M059J (cell line): ENCODE results near the gene PSPN. TPM values are rescaled to one million over a fixed set of nuclear protein-coding genes. Genes with fewer than 3 reads are reported as not detected.
A peak's percentile ranks its signal among the peaks of the same experiment; 100 is the strongest.

Experiments used
- DNase-seq: peaks from one replicate; pipeline ENCODE4 v3.0.0-alpha.2; 2012; ENCODE audit warnings: low read depth
- total RNA-seq: library from RNA; depleted of rRNA; stranded (reverse); fragments of >200 nt; shearing (Covaris generic); gene quantifications from 2 replicates; pipeline ENCODE4 v1.2.3, GENCODE V29; 2014; rRNA removed

PSPN gene, protein sequence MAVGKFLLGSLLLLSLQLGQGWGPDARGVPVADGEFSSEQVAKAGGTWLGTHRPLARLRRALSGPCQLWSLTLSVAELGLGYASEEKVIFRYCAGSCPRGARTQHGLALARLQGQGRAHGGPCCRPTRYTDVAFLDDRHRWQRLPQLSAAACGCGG
- 1.2 and 1.3 TPM in 2 replicates for total RNA-seq

DNA sequence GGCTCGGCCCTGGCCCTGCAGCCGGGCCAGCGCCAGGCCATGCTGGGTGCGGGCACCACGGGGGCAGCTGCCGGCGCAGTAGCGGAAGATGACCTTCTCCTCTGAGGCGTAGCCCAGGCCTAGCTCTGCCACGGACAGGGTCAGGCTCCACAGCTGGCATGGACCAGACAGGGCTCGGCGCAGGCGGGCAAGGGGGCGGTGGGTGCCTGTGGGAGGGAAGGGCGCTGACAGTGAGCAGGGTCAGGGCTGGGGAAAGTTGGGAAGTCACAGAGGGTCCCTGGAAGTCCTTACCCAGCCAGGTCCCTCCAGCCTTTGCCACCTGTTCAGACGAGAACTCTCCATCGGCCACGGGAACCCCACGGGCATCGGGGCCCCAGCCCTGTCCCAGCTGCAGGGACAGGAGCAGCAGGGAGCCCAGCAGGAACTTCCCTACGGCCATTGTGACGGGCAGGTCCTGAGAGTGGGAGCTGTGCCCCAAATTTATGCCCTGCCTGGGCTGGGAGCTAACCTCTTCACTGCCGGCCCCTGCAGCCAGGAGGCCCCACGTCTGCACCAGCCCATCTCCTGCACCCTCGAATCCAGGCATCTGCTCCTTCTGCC, at the start of gene PSPN:
Gene PSPN, minus strand, starts transcription at position 523 of the 600 bp plus-strand sequence. Its CDS starts 84 bp downstream, at position 439.
- DNase-seq, result no peak

DNA sequence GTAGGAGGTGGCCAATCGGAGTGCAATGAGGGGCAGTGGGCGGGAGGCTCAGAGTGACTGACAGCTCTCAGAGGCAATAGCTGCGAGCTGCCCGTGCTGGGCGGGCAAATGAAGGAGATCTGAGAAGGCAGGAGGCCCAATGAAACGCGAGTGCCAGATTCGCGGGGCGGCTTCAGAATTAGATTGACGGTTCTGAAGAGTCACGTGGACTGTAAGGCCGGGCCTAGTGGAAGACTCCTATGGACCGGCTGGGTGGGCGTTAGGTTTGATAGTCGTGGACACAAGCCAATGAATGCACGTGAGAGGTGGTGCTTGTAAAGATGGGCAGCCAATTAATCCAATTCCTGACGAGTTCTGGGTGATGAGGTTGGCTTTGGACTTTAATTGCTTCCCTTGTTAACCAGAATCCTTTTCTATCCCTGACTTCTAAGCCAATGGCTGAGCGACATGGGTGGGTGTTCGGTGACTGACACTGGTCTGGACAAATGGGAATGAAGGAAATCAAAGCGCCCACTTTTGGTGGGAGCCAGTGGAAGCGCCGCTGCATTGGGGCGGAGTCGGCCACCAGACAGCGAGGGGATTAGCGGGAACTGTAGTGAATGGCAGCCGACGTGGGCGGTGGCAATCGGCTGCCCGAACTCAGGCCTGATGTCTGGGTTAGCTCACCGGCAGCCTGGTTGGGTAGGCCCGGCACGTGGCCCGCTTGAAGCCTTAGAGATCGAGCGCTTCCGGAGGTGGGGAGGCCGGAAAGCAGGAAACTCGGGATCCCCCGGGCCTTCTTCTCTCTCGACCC, 49.4 kb upstream of the PSPN start:
- peak; percentile 100 for DNase-seq

DNA sequence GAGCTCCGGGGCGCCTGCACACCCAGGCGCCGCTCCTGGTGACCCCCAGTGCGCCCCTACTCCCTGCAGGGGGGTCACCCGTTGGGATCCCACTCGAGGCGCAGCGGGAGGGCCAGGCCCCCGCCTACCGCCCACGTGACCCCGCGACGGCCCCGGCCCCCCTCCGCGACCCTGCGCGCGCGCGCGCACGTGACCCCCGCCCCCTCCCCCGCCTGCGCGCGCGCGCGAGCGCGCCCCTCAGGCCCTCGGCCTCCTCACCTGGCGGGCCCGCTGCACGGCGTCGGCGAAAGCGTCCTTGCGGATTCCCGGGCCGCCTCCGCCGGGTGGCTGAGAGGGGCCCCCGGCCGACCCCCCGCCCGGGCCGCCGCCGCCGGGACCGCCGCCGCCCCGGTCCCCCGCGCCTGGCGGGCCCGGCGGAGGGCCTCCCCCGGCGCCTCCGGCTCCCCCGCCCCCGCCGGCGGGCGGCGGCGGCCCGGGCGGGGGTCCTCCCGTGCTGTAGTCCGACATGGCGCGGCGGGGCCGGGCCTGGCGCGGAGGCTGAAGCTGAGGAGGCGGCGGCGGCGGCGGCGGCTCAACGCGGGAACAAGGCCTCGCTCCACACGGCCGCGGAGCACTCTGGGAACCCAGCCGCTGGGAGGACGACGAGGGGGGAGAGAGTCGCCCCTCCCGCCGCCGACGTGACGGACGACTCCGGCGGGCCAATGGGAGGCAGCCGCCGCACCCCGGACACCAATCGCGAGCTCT, 48.6 kb upstream of the PSPN start, which contains the start of gene KHSRP:
Gene KHSRP, minus strand, starts transcription at position 617 of the 744 bp plus-strand sequence. Its CDS starts 110 bp downstream, at position 507.
- DNase-seq, result no peak

DNA sequence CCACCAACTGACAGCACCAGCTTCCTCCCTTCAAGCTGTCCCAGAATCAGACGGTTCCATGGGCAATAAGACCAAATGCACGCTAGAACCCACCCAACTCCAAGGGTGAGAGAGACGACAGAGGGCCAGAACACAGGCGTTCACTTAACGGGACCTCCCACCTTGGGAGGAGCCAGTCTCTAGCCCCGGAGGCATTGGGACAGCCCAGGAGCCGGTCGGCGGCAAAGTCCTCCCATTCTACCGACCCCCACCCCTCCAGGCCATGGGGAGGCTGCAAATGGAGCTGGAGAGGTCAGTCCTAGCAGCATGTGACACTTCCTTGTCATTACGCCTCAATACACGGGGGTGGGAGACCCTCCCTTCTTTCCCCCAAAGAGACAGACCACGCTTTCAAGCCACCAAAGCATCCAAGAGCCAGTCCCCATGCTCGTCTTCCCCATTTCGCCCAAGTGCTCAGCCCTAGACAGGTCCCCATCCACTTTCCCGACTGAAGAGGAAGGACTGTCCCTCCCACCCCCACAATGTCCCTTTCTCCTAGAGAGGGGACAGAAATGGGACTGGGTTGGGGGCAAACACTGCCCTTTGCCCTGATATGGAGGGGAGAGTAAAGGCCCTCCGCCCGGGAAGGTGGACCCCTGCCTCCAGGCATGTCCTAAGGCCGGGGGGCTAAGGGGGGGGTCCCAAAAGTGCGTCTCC, 47.9 kb upstream of the PSPN start:
- peak; percentile 56 for DNase-seq

DNA sequence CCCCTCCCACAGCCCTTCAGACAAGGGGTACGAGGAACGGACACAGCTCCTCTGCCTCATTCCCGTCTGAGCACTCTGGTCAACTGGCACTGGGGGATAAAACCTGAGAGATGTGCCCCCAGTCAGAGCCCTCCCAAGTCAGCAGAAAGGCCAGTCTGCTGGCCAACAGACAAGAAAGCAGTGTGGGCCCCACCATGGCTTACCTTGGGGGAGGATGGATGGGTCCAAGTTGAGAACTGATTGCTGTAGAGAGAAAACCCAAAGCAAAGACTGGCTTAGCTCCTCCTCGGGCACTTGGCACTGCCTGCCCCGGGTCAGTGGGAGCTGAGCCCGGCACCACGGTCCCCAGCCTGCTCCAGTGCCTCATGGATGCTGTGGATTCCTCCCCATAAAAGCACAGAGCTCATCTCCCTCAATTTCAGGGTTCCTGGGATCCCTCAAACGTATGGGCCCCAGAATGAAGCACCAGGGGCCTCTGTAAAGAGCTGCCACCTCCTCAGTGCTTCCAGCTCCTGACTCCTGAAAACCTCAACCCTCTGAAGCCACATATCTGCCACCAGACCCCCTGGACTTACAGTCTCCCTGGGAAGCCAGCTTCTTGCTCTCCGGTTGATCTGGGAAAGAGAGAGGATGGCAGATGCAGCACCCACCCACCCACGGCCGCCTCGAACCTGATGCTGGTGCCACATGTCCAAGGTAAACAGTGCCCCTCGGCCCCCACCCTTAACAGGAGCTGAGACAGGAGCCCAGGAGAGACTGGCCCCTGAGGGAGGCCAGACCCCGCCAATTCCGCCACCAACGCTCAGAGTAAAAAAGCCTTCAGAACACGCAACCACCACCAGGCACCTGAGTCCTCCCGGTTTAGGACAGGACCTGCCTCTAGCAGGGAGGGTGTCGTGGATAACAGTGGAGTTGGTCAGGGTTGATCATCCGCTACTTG, 45.6 kb upstream of the PSPN start:
- DNase-seq, result no peak

DNA sequence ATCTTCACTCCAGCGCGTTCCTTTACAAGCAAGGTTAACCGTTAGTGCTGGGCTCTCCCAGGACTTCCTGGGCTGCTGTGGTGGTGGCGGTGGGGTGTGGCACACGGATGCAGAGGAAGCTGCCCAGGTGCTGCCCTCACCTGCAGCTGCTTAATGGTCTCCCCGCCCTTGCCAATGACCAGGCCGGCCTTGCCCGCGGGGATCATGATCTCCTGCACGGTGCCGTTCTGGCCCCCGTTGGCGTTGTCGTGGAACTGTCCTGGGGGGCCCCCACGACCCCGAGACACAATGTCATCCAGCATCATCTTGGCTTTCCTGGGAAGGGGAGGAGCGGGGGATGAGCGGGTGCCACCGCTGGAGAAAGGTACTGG, 42.8 kb upstream of the PSPN start:
- no peak for DNase-seq

DNA sequence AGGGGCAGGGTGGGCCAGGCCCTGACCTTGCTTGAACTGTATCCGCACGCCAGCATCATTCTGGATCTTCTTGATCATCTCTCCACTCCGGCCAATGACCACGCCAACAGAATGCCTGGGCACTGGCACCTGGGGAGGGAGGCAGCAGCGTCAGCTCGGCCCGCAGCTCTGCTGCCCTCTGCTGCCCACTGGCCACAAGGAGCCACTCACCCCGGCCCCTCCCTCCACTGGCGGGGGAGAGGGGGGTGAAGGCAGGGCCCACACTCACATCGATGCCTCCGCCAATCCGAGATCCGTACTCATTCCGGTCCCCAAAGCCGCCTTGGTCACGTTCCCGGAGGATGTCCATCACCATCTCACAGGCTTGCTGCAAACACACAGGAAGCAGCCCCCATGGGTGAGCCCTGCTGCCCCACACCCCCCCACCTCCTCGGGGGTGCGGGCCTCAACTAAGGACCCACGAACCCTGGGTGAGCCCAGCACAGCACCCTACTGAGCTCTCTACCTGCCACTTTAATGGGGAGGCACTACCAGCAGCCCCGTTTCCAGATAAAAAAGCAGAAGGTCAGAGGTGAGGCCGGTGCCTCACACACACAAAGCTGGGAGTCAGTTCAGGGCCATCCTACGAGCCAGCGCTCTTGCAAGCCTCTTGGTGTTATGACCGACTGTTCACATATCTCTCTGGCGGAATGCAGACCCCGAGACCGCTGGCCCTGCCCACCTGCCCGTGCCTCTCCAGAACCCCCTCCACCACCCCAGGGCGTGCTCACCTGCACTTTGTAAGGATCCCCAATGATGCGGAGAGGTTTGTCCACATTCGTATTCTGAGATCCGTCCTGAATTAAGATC, 42.2 kb upstream of the PSPN start:
- DNase-seq, result no peak

DNA sequence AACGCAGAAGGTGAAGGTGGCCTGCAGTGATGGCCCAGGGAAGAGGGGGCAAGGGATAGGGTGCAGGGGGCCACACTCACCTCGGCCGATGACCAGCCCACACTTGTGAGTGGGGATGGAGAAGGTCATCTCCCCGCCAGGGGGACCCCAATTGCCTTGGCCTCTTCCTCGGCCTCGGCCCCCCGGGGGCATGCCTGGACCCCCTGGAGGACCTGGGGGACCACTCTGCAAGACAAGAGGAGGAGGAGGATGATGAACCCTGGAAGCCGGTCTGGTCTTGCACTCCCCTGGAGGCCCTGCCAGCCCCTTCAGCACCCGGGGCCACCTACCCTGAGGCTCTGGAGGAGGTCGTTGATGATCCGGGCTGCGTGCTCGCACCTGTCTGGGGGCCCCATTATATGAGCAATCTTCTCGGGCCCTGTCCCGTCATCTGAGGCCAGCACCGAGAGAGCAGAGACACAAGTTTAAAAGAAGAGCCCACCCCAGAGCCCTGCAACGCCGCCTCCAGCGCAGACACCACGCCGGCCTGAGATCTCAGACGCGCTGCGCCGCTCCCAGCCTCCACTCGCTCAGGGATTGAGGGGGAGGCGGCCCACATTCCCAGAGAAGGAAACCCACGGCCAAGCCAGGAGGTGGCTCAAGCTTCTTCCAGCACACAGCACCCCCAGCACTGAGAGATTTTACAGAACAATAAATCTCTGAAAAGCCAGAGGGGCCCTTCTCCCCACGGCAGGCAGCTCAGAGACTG, 41.1 kb upstream of the PSPN start:
- no peak for DNase-seq

DNA sequence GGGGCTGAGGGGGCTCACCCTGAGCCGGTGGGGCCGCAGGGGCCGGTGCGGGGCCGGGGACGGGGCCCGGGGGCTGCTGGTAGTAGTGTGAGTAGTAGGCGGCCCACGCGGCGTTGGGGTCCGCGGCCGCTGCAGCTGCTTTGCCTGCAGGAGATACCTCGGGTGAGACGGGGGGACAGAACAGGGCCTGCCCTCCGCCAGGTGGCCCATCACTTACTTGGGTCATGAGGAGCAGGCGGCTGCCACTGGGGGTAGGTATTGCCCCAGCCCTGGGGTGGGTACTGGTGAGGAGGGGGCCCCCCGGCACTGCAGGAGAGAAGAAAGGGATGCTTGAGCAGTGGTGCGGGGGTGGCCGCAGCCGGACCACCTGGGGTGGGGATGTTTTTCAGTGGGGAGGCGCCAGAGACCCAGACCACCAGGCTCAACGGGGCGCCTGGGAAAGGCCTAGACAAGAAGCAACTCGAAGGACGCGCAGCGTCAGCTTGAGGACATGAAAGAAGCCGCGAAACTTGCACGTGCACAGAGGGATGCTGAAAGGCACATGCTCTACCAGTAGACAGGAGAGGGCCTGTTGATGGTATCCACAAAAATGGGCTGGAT, 40.0 kb upstream of the PSPN start:
- no peak for DNase-seq

DNA sequence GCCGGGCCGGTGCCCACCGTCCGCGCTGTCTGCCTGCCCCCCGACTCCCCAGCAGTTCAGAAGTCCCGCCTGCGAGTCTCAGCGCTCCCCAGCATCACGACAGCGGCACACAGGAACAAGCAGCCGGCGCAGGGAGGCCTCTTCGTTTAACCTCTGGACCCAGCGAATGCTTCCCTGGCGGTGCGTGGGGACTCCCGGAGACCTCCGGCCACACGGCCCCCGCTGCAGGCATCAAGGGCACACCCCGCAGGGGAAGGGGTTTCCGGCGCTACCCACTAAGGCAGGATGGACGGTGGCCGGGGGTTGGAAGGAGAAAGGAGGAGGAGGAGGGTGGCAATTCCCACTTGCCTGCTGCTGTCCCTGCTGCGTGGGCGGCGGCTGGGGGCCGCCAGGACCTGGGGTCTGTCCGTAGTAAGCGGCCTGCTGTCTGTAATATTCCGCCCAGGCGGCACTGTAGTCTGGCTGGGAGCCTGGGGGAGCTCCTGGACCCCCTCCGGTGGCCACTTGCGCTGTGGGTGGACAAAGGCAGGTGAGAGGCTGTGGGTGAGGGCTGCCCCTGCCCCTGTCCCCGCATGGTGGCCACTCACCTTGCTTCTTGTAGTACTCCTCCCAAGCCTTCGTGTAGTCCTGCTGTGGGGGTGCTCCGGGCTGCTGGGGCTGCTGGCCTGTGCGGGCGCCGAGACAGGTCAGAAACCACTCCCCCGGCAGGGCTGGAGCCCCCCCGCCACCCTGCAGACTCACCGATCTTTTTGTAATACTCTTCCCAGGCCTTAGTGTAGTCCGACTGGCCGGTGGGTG, 39.3 kb upstream of the PSPN start:
- no peak for DNase-seq

DNA sequence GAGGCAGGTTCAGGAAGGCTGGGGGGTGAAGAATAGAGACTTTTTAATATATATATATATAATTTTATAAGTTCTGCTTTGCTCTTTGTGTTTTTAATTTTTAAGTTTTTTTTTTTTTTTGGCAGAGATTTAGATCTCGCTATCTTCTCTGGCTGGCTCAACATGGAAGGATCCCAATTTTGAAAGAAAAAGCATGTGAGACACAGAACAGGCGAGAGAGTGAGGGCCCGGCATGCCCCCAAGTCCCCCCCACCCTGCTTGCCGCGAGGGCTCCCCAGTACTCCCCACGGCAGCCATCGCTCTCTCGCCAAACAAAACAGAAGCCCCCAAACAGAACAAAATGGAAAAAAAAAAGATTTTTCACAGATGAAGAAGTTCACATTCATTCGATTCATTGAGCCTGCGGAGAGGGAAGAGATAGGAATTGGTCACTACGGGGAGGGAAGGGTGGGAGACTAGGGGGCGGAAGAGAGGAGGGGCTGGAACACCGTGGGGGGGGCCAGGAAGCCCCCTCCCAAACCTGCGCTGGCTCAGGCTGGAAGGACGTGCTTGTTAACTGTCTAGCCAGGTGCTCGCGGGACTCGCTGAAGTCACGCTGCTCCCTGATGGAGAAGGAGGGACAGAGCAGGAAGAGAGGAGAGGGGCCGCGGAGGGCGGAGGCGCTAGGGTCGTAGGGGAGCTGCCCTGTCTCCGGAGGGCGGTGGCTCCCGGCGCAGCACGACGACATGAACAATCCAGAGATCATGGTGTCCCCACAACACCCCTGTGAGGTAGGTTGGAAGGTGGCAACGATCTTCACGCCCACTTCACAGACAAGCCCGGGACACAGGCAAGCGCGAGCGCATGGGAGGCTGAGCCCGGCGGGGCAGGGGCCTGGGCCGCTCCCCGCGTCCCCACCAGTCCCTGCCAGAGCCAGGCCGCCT, 38.2 kb upstream of the PSPN start:
- DNase-seq, result no peak

DNA sequence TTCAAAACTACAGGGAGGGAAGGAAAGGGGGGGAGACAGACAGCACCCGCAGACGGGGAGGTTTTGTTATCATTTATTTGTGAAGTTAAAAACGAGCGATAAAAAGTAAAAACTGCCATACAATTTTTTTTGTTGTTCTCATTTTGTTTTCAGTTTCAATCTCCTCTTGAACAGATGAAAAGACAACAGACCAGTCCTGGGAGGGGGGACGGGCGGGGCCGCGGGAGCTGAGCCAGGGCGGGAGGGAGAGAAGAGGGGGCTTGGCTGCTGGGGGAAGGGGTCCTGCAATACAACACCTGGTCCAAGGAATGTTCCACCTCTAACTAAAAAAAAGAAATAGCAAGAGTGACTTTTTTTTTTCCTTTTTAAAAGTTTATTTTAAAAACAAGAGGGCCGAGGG, 37.6 kb upstream of the PSPN start:
- no peak for DNase-seq

DNA sequence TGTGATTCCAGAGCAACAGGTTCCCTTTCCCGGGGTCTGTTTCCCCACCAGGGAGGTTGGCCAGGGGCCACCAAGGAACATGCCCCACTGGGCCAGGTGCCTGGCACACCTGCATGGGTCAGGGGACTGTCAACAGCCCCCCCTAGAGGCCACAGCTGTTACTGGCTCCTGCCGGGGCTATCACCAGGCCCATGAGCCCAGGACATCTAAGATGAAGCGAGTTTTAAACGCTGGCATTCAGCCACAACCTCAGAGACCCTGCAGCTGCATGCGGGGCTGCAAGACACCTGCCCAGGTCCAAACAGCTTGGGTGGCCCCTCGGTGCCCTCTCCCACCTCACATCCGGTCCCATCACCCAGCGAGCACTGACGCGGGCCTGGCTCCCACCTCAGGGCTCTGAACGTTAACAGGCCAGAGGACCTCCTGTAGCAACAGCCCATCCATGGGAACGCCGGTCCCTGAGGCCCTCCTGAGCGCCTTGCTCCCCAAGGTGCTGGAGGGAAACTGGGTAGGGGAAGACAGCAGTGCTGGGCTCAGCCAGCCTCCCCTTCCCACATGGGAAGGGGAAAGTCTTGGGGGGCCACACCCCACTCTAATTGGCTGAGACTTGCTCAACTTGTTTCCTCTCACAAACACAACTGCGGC, 36.8 kb upstream of the PSPN start:
- peak; percentile 25 for DNase-seq

DNA sequence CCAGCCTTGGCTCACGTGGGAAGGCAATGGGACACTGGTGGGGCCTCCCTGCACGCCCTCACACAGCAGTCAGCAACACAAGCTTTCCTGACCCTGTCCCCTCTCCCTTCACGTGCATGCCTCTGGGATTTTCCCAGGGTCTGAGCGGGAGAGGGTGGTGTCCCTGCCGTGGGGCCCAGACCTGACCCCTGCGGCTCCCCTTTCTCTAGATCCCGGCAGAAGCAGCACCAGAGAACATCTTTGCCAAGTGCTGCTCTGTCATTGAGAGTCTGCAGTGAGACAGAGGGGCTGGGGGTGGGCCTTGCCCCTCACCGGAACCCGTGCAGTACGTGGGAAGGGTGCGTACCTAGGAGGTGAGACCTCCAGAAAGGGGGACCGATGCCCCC, 36.3 kb upstream of the PSPN start:
- DNase-seq, result no peak

DNA sequence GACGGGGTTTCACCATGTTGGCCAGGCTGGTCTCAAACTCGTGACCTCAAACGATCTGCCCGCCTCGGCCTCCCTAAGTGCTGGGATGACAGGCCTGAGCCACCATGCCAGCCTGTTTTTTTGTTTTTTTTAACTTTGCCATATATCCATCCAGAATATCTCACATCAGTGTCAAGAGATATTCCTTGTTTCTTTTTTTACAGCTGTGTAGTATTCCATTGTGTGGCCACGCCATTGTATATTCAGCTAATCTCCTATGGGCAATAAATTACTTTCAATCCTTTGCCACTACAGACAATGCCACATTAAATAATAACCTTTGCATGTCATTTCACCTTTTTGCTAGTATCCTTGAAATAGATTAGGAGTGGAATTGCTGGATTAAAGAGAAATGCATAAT, 33.6 kb upstream of the PSPN start:
- no peak for DNase-seq

DNA sequence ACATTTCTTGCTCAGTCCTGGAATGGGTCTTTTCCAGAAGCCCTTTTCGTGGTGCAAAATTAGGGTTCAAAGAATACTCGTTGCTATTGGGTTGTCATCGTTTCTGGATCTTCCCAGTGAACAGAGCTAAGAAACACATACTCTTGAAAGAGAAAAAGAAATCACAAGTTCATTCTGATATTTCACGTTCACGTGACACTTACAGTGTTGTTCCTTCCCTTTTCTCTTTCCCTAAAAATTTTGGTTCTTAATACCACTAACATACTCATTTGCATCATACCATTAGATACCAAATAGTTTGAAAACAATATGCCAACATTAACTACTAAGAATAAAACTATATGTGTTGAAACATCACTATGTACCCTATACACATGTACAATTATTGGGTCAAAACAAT, 30.7 kb upstream of the PSPN start:
- DNase-seq, result no peak
